SK-N-SH (cell line): ENCODE data around the gene CD81. TPM values are rescaled to one million over a fixed set of nuclear protein-coding genes. Genes with fewer than 3 reads are reported as not detected.

Experiments
- CTCF ChIA-PET: fragments of 300-600, 350-600 bp; formaldehyde crosslinking; extraction: SDS; loops from one replicate; lab custom pipeline; 2021; lab: Yijun Ruan, JAX
- POLR2A ChIA-PET: fragments of 350-600 bp; sonication (Branson Sonifier 250); formaldehyde crosslinking; extraction: SDS; loops from one replicate; lab custom pipeline; 2020; ENCODE audit warnings: antibody characterized with exemption, inconsistent platforms; lab: Yijun Ruan, JAX
- DNase-seq: peaks from one replicate; pipeline ENCODE4 v3.0.0; 2012
- H2AFZ ChIP-seq: fragments of 200-600 bp; sonication (generic); 2 replicates; pipeline ENCODE4 v1.8.1; 2016; ENCODE audit warnings: antibody characterized with exemption, mild to moderate bottlenecking, low read depth
- H3F3A ChIP-seq: fragments of 200-600 bp; sonication (generic); replicated peaks from 2 replicates; pipeline ENCODE3; 2016; ENCODE audit warnings: antibody characterized with exemption, mild to moderate bottlenecking; ENCODE audit not compliant: insufficient read depth
- H3K27ac ChIP-seq, 2 experiments: fragments of 200-500 bp in 1 of 2; fragments of 200-600 bp in 1 of 2; sonication (Bioruptor generic) in 1 of 2; sonication (generic), shearing (Covaris generic) in 1 of 2; 2 replicates each; pipeline versions ENCODE4 v1.5.1 to v1.6.1; 2014 to 2016; ENCODE audit warnings: low read depth in 2 of 2, inconsistent platforms in 1 of 2, low read length in 1 of 2, mild to moderate bottlenecking in 1 of 2, mixed read lengths in 1 of 2
- H3K27me3 ChIP-seq: fragments of 200-600 bp; sonication (generic), shearing (Covaris generic); 2 replicates; pipeline ENCODE4 v1.6.1; 2016; ENCODE audit warnings: mixed run types; ENCODE audit not compliant: insufficient read depth
- H3K36me3 ChIP-seq, 2 experiments: fragments of 200-500 bp in 1 of 2; fragments of 200-600 bp in 1 of 2; sonication (Bioruptor generic) in 1 of 2; sonication (generic) in 1 of 2; replicated peaks in 1 of 2; 2 replicates each; pipeline versions ENCODE3 to v1.5.1; 2014 to 2016; ENCODE audit warnings: low read length in 1 of 2, mild to moderate bottlenecking in 1 of 2; ENCODE audit not compliant: insufficient read depth in 2 of 2, control insufficient read depth in 1 of 2
- H3K4me1 ChIP-seq, 2 experiments: fragments of 200-500 bp in 1 of 2; fragments of 200-600 bp in 1 of 2; sonication (Bioruptor generic) in 1 of 2; sonication (generic), shearing (Covaris generic) in 1 of 2; 2 replicates each; pipeline versions ENCODE4 v1.5.1 to v1.6.1; 2014 to 2016; ENCODE audit warnings: low read depth in 1 of 2, low read length in 1 of 2, mixed run types in 1 of 2; ENCODE audit not compliant: insufficient read depth in 2 of 2, control insufficient read depth in 1 of 2
- H3K4me2 ChIP-seq: fragments of 200-600 bp; sonication (generic), shearing (Covaris generic); 2 replicates; pipeline ENCODE4 v1.6.1; 2017; ENCODE audit warnings: mixed run types
- H3K4me3 ChIP-seq, 2 experiments: fragments of 200-500 bp in 1 of 2; fragments of 200-600 bp in 1 of 2; sonication (Bioruptor generic) in 1 of 2; sonication (generic), shearing (Covaris generic) in 1 of 2; 2 replicates each; pipeline versions ENCODE4 v1.5.1 to v1.8.1; 2014 to 2016; ENCODE audit warnings: low read depth in 2 of 2, inconsistent platforms in 1 of 2, low read length in 1 of 2, mild to moderate bottlenecking in 1 of 2, mixed read lengths in 1 of 2, moderate library complexity in 1 of 2
- H3K79me2 ChIP-seq: fragments of 200-600 bp; sonication (generic); 2 replicates; pipeline ENCODE4 v1.8.1; 2017; ENCODE audit warnings: mild to moderate bottlenecking; ENCODE audit not compliant: insufficient read depth
- H3K9ac ChIP-seq: fragments of 200-600 bp; sonication (generic); 2 replicates; pipeline ENCODE4 v1.6.1; 2017; ENCODE audit warnings: mixed run types
- H3K9me2 ChIP-seq: fragments of 200-600 bp; sonication (generic); 2 replicates; pipeline ENCODE4 v1.6.1; 2017; ENCODE audit warnings: mixed run types
- H3K9me3 ChIP-seq: fragments of 200-600 bp; sonication (generic); 2 replicates; pipeline ENCODE4 v1.6.1; 2017; ENCODE audit warnings: mixed run types, mild to moderate bottlenecking, moderate library complexity
- H4K20me1 ChIP-seq: fragments of 200-600 bp; sonication (generic); 2 replicates; pipeline ENCODE4 v1.6.1; 2017; ENCODE audit warnings: mild to moderate bottlenecking, mixed run types; ENCODE audit not compliant: insufficient read depth
- ELF1 ChIP-seq: IDR thresholded peaks from 2 replicates; pipeline ENCODE4 v1.4.0; 2012
- EZH2phosphoT487 ChIP-seq: fragments of 200-600 bp; sonication (generic); IDR thresholded peaks from 2 replicates; pipeline ENCODE4 v1.6.1; 2017; ENCODE audit warnings: low read depth, mixed run types, mild to moderate bottlenecking, antibody characterized with exemption, moderate library complexity, borderline replicate concordance
- GATA2 ChIP-seq: sonication (generic); formaldehyde crosslinking; IDR thresholded peaks from 2 replicates; pipeline ENCODE4 v1.5.0; 2020; ENCODE audit warnings: mild to moderate bottlenecking, missing genetic modification reagents
- JUND ChIP-seq: IDR thresholded peaks from 2 replicates; pipeline ENCODE4 v1.4.0; 2012
- NRF1 ChIP-seq: IDR thresholded peaks from 2 replicates; pipeline ENCODE4 v1.6.1; 2012; ENCODE audit warnings: low read depth, mild to moderate bottlenecking, low read length
- POLR2AphosphoS5 ChIP-seq: IDR thresholded peaks from 2 replicates; pipeline ENCODE4 v1.6.1; 2012; ENCODE audit warnings: low read depth, low read length
- RFX5 ChIP-seq: IDR thresholded peaks from 2 replicates; pipeline ENCODE4 v1.6.1; 2012; ENCODE audit warnings: mild to moderate bottlenecking, improper control_type of control experiment, low read length
- SIN3A ChIP-seq: IDR thresholded peaks from 2 replicates; pipeline ENCODE4 v1.6.1; 2012; ENCODE audit warnings: low read depth, mild to moderate bottlenecking, low read length, moderate library complexity, borderline replicate concordance
- TCF12 ChIP-seq: IDR thresholded peaks from 2 replicates; pipeline ENCODE4 v1.4.0; 2012
- WGBS: methylation state at CpG from one replicate; pipeline ENCODE4 v1.1.6; 2017; ENCODE audit warnings: low lambda C conversion rate; 5-methylcytosine and 5-hydroxymethylcytosine counted together
- polyA plus RNA-seq, 3 experiments: library from polyadenylated mRNA; depleted of rRNA; stranded (reverse); fragments of >200 nt; gene quantifications; 2 replicates each; pipeline ENCODE4 v1.2.3, GENCODE V29; 2012
- TF ChIP-seq, protein P1 (sequence below): IDR thresholded peaks from 2 replicates; pipeline ENCODE4 v1.6.1; 2012; ENCODE audit warnings: mild to moderate bottlenecking, low read depth, low read length, moderate library complexity
- TF ChIP-seq, protein P2 (sequence below): fragments of 200-600 bp; sonication (generic); IDR thresholded peaks from 2 replicates; pipeline ENCODE4 v1.6.1; 2017; ENCODE audit warnings: antibody characterized with exemption, mild to moderate bottlenecking, moderate library complexity
- TF ChIP-seq, protein P3 (sequence below): IDR thresholded peaks from 2 replicates; pipeline ENCODE4 v1.4.0; 2012; ENCODE audit warnings: low read depth, borderline replicate concordance
- TF ChIP-seq, protein P4 (sequence below): IDR thresholded peaks from 2 replicates; pipeline ENCODE4 v1.4.0; 2012; ENCODE audit warnings: low read depth, borderline replicate concordance
- TF ChIP-seq, protein P5 (sequence below): IDR thresholded peaks from 2 replicates; pipeline ENCODE4; 2012
- TF ChIP-seq, protein P6 (sequence below): IDR thresholded peaks from 2 replicates; pipeline ENCODE4 v1.4.0; 2012; ENCODE audit warnings: low read depth
- TF ChIP-seq, protein P7 (sequence below): fragments of 150-350 bp; IDR thresholded peaks from 2 replicates; pipeline ENCODE4 v1.6.1; 2016; ENCODE audit warnings: mild to moderate bottlenecking, low read depth, low read length

CD81 gene
- polyA plus RNA-seq, 1 of the 3 experiments (the other 2 are of a cell fraction) = 517 TPM

DNA sequence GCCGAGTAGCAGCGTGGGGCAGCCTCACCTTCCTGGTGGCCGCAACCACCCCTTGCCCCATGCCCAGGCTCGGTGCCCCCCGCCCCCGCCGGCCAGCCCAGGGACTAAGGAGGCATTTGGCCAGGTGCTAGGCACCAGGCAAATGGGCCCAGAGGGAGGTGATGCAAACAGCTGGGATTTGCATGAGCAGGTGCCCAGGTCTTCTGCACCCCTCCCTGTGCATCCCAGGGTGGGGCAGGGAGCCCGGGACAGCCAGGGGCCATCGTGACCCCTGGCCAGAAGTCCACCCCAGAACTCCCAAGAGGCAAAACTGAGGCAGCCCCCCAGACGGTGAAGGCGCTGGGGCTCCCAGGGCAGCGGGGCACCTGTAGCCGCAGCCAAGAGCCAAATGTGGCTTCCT is 49.1 kb downstream of the CD81 start:
- Histone ChIP-seq H2AFZ (no peak overlapping the region), H3F3A (no peaks in the 10 kb centered on the region), H3K9ac (no peak overlapping the region), H3K4me2 (no peak overlapping the region)
- no CpG with 5 or more reads among the region's 13 CpGs for WGBS
- DNase-seq = no peak
- CTCF ChIA-PET = interaction anchor here (0.6 to 11.8 kb wide), 6 partner anchors 25 to 481 kb away, joined by 3 to 461 read pairs (median 84); partner anchors contain the start of genes C11orf21, CDKN1C, TSPAN32 and TSSC4
- TF ChIP-seq SIN3A (no peak), TCF12 (no peak), JUND (no peak), NRF1 (no peak), RFX5 (no peak), GATA2 (CRISPR knock-in tag) (no peak), ELF1 (no peak), POLR2AphosphoS5 (no peak), EZH2phosphoT487 (no peak)
- TF ChIP-seq, protein P1, sequence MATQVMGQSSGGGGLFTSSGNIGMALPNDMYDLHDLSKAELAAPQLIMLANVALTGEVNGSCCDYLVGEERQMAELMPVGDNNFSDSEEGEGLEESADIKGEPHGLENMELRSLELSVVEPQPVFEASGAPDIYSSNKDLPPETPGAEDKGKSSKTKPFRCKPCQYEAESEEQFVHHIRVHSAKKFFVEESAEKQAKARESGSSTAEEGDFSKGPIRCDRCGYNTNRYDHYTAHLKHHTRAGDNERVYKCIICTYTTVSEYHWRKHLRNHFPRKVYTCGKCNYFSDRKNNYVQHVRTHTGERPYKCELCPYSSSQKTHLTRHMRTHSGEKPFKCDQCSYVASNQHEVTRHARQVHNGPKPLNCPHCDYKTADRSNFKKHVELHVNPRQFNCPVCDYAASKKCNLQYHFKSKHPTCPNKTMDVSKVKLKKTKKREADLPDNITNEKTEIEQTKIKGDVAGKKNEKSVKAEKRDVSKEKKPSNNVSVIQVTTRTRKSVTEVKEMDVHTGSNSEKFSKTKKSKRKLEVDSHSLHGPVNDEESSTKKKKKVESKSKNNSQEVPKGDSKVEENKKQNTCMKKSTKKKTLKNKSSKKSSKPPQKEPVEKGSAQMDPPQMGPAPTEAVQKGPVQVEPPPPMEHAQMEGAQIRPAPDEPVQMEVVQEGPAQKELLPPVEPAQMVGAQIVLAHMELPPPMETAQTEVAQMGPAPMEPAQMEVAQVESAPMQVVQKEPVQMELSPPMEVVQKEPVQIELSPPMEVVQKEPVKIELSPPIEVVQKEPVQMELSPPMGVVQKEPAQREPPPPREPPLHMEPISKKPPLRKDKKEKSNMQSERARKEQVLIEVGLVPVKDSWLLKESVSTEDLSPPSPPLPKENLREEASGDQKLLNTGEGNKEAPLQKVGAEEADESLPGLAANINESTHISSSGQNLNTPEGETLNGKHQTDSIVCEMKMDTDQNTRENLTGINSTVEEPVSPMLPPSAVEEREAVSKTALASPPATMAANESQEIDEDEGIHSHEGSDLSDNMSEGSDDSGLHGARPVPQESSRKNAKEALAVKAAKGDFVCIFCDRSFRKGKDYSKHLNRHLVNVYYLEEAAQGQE = no peak
- TF ChIP-seq, protein P2, sequence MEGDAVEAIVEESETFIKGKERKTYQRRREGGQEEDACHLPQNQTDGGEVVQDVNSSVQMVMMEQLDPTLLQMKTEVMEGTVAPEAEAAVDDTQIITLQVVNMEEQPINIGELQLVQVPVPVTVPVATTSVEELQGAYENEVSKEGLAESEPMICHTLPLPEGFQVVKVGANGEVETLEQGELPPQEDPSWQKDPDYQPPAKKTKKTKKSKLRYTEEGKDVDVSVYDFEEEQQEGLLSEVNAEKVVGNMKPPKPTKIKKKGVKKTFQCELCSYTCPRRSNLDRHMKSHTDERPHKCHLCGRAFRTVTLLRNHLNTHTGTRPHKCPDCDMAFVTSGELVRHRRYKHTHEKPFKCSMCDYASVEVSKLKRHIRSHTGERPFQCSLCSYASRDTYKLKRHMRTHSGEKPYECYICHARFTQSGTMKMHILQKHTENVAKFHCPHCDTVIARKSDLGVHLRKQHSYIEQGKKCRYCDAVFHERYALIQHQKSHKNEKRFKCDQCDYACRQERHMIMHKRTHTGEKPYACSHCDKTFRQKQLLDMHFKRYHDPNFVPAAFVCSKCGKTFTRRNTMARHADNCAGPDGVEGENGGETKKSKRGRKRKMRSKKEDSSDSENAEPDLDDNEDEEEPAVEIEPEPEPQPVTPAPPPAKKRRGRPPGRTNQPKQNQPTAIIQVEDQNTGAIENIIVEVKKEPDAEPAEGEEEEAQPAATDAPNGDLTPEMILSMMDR = no peak
- TF ChIP-seq, protein P3, sequence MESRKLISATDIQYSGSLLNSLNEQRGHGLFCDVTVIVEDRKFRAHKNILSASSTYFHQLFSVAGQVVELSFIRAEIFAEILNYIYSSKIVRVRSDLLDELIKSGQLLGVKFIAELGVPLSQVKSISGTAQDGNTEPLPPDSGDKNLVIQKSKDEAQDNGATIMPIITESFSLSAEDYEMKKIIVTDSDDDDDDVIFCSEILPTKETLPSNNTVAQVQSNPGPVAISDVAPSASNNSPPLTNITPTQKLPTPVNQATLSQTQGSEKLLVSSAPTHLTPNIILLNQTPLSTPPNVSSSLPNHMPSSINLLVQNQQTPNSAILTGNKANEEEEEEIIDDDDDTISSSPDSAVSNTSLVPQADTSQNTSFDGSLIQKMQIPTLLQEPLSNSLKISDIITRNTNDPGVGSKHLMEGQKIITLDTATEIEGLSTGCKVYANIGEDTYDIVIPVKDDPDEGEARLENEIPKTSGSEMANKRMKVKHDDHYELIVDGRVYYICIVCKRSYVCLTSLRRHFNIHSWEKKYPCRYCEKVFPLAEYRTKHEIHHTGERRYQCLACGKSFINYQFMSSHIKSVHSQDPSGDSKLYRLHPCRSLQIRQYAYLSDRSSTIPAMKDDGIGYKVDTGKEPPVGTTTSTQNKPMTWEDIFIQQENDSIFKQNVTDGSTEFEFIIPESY = no peak
- TF ChIP-seq, protein P4, sequence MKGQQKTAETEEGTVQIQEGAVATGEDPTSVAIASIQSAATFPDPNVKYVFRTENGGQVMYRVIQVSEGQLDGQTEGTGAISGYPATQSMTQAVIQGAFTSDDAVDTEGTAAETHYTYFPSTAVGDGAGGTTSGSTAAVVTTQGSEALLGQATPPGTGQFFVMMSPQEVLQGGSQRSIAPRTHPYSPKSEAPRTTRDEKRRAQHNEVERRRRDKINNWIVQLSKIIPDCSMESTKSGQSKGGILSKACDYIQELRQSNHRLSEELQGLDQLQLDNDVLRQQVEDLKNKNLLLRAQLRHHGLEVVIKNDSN = no peak
- TF ChIP-seq, protein P5, sequence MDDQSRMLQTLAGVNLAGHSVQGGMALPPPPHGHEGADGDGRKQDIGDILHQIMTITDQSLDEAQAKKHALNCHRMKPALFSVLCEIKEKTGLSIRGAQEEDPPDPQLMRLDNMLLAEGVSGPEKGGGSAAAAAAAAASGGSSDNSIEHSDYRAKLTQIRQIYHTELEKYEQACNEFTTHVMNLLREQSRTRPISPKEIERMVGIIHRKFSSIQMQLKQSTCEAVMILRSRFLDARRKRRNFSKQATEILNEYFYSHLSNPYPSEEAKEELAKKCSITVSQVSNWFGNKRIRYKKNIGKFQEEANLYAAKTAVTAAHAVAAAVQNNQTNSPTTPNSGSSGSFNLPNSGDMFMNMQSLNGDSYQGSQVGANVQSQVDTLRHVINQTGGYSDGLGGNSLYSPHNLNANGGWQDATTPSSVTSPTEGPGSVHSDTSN = no peak
- TF ChIP-seq, protein P6, sequence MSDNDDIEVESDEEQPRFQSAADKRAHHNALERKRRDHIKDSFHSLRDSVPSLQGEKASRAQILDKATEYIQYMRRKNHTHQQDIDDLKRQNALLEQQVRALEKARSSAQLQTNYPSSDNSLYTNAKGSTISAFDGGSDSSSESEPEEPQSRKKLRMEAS = no peak
- TF ChIP-seq, protein P7, sequence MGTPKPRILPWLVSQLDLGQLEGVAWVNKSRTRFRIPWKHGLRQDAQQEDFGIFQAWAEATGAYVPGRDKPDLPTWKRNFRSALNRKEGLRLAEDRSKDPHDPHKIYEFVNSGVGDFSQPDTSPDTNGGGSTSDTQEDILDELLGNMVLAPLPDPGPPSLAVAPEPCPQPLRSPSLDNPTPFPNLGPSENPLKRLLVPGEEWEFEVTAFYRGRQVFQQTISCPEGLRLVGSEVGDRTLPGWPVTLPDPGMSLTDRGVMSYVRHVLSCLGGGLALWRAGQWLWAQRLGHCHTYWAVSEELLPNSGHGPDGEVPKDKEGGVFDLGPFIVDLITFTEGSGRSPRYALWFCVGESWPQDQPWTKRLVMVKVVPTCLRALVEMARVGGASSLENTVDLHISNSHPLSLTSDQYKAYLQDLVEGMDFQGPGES = no peak
- TF ChIP-seq, all 33 proteins: peak for 0
- H3K27ac ChIP-seq = no peak overlapping the region
- no peaks in the 10 kb centered on the region for H3K27me3 ChIP-seq
- H3K9me3 ChIP-seq = no peaks in the 10 kb centered on the region
- H3K4me1 ChIP-seq = no peaks in the 10 kb centered on the region
- no peaks in the 10 kb centered on the region for H3K36me3 ChIP-seq
- no peak overlapping the region for H3K4me3 ChIP-seq
- H4K20me1 ChIP-seq = no peaks in the 10 kb centered on the region
- no peaks in the 10 kb centered on the region for H3K9me2 ChIP-seq
- POLR2A ChIA-PET = no interaction called here
- no peaks in the 10 kb centered on the region for H3K79me2 ChIP-seq
